Subcutaneous adipose tissue (tissue), 4 donors: ENCODE measurements around the gene PPIL6. TPM values are rescaled to one million over a fixed set of nuclear protein-coding genes. Genes with fewer than 3 reads are reported as not detected.

Experiments
- CTCF ChIP-seq: fragments of 450-650 bp; IDR thresholded peaks from one replicate; pipeline ENCODE4 v1.5.1; 2016; ENCODE audit warnings: low read depth, mild to moderate bottlenecking, control low read depth, antibody characterized with exemption, moderate library complexity
- total RNA-seq, 4 donors: library from RNA; depleted of rRNA; stranded (reverse); fragments of >200 nt; gene quantifications; one replicate each; pipeline ENCODE4 v1.1.0, GENCODE V29; 2016

Gene PPIL6
- total RNA-seq, 4 donors from 2014 or later, result 0.57 to 8.8 (median 4.7) TPM

GRCh38 chr6:109461733-109462526, 21.5 kb upstream of the PPIL6 start:
- no peak for TF ChIP-seq CTCF

- no peak for TF ChIP-seq CTCF
Observed at GRCh38 chr6:109460161-109460829, 19.9 kb upstream of the PPIL6 start.

GRCh38 chr6:109458774-109459531, 18.5 kb upstream of the PPIL6 start:
- TF ChIP-seq CTCF, result no peak

- no peak for TF ChIP-seq CTCF
Observed at GRCh38 chr6:109457562-109457996, 17.2 kb upstream of the PPIL6 start.

- TF ChIP-seq CTCF, result no peak
Observed at GRCh38 chr6:109456710-109457561, 16.5 kb upstream of the PPIL6 start.

- TF ChIP-seq CTCF, result no peak
Observed at GRCh38 chr6:109456111-109456583, 15.7 kb upstream of the PPIL6 start.
